Bronchial epithelial cell (primary cell): Measurements from ENCODE around the gene PCDHGA2. TPM values are rescaled to one million over a fixed set of nuclear protein-coding genes. Genes with fewer than 3 reads are reported as not detected.
"Not testable (repeated sequence)": the region's sequence is repeated elsewhere in the genome, so short reads cannot be mapped to it uniquely, and the experiment has no call there.

Source experiments
- DNase-seq: peaks from one replicate; pipeline ENCODE4 v3.0.0-alpha.2; 2010; ENCODE audit warnings: low read depth
- FAIRE-seq: peaks from 2 replicates; lab custom pipeline; 2011; peaks lifted over from hg19 to GRCh38; lab: Jason Lieb, UNC
- H3K27me3 ChIP-seq: 2 replicates; pipeline ENCODE4 v1.5.1; 2011; ENCODE audit warnings: low read length; ENCODE audit not compliant: control insufficient read depth, insufficient read depth
- H3K36me3 ChIP-seq: 2 replicates; pipeline ENCODE4 v1.5.1; 2011; ENCODE audit warnings: low read length; ENCODE audit not compliant: control insufficient read depth, insufficient read depth
- H3K4me3 ChIP-seq: 2 replicates; pipeline ENCODE4 v1.5.1; 2011; ENCODE audit warnings: mild to moderate bottlenecking, low read depth, low read length, control low read depth
- total RNA-seq: library from RNA; depleted of rRNA; stranded (reverse); fragments of >200 nt; gene quantifications from 2 replicates; pipeline ENCODE4 v1.2.1, GENCODE V29; 2014
- TF ChIP-seq, protein P1 (sequence below): IDR thresholded peaks from 2 replicates; pipeline ENCODE4 v1.5.1; 2011; ENCODE audit warnings: mild to moderate bottlenecking, moderate library complexity, low read length, control low read depth, inconsistent platforms; ENCODE audit not compliant: insufficient read depth, severe bottlenecking

PCDHGA2 gene
- total RNA-seq: under 0.01 and 0.26 TPM in 2 replicates

DNA sequence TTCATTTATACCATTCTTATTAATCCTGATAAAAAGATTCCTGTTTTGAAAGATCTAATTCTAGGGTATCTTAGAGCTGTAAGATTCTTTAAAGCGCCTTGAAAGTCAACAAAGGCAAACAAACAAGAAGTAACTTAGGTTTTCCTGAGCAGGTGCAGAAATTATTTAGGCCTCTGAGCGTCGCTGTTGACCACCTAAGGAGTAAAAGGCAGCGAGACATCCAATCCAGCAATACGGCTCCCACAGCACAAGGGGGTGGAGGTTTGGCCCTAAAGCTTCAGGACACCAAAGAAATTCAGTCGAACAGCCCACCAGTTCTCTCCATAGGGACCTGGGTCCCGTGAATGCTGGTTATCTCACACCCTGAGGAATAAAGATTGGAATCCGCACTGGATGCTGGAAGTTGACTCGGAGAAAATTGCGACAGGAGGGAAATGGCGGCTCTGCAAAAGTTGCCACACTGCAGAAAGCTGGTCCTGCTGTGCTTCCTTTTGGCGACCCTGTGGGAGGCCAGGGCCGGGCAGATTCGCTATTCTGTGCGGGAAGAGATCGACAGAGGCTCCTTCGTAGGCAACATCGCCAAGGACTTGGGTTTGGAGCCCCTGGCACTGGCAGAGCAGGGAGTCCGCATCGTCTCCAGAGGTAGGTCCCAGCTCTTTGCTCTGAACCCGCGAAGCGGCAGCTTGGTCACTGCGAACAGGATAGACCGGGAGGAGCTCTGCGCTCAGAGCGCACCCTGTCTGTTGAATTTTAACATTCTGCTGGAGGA is at the start of gene PCDHGA2:
PCDHGA2 (plus strand) TSS at position 223 of the 769 bp plus-strand sequence.
- Histone ChIP-seq H3K4me3 (peak within 1 kb of the TSS; percentile 14), H3K27me3 (no peaks in the 10 kb centered on the region), H3K36me3 (no peaks in the 10 kb centered on the region)
- DNase-seq (peak; percentile 38), FAIRE-seq (no peak)
- TF ChIP-seq, protein P1, sequence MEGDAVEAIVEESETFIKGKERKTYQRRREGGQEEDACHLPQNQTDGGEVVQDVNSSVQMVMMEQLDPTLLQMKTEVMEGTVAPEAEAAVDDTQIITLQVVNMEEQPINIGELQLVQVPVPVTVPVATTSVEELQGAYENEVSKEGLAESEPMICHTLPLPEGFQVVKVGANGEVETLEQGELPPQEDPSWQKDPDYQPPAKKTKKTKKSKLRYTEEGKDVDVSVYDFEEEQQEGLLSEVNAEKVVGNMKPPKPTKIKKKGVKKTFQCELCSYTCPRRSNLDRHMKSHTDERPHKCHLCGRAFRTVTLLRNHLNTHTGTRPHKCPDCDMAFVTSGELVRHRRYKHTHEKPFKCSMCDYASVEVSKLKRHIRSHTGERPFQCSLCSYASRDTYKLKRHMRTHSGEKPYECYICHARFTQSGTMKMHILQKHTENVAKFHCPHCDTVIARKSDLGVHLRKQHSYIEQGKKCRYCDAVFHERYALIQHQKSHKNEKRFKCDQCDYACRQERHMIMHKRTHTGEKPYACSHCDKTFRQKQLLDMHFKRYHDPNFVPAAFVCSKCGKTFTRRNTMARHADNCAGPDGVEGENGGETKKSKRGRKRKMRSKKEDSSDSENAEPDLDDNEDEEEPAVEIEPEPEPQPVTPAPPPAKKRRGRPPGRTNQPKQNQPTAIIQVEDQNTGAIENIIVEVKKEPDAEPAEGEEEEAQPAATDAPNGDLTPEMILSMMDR: peak; percentile 39

DNA sequence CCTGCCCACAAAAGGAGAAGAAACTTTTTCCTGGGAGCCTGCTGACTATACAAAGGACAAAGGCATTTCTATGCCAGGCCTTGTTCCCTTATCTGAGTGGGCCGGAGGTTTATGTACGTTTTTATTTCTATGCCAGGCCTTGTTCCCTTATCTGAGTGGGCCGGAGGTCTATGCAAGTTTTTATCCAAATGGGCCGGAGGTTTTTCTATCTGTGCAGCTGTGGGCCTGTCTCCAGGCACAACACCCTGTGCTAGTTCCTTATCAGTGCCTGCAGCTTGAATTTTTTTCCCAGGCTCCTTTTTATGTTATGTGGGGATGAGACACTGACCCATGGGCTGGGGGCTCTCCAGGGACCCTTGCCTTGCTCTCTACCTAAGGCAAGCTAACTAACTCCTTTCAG is 40.2 kb upstream of the PCDHGA2 start:
- Histone ChIP-seq H3K4me3 (no peak overlapping the region), H3K36me3 (no peaks in the 10 kb centered on the region), H3K27me3 (no peaks in the 10 kb centered on the region)
- FAIRE-seq (no peak), DNase-seq (no peak)
- TF ChIP-seq, protein P1: no peak

DNA sequence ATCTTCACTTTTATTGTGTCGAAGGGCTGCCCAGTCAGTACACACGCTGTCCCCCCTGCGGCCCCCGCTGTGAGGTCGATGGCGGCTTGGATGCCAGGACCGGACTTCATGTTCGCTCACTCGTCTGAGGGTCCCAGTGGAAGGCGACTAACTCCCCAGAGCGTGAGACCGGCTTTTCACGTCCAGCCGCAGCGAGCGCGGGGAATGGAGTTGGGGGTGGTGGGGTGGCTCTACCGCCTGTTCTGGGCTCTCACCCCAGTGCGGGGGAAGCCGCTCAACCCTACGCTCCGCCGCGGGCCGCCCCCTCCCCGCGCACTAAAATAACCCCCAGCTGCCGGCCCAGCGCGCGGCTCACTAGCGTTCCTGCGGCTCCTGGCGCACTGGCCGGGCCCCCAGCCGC is 34.8 kb upstream of the PCDHGA2 start, which contains the start of gene SLC25A2:
SLC25A2 (minus strand) TSS at position 294 of the 400 bp plus-strand sequence; CDS start at position 110, 184 bp downstream.
- H3K36me3 ChIP-seq: no peaks in the 10 kb centered on the region
- TF ChIP-seq, protein P1: no peak
- DNase-seq: no peak
- no peaks in the 10 kb centered on the region for H3K27me3 ChIP-seq
- FAIRE-seq: no peak
- H3K4me3 ChIP-seq: no peak within 1 kb of the TSS

DNA sequence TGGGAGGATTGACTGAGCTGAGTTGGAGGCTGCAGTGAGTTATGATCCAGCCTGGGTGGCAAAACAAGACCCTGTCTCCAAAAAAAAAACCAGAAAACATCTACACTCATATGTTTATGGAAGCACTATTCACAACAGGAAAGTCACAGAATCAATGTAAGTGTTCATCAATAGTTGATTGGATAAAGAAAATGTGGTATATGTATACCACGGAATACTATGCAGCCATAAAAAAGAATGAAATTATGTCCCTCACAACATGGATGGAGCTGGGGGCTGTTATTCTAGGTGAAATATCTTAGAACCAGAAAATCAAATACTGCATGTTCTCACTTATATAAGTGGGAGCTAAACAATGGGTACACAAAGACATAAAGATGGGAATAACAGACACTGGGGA is 31.9 kb upstream of the PCDHGA2 start:
- Histone ChIP-seq H3K36me3 (no peaks in the 10 kb centered on the region), H3K27me3 (no peaks in the 10 kb centered on the region), H3K4me3 (no peak overlapping the region)
- TF ChIP-seq, protein P1: no peak
- no peak for FAIRE-seq
- no peak for DNase-seq

DNA sequence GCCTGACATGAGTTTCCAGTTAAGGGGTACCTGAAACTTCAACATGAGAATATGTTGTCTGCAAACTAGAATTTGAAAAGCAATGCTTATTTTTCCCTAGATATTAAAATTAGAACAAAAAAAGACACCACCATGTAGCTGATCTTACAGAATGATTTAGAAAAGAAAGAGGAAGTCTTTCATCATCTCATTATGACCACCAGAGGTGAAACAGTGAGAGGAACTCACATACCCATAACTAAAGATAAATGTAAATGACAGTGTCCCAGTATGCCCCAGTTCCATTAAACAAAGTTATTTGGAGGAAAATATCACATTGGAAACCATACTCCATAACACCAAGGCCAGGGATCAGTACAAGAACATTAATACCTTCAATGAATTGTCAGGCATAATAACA is 24.8 kb upstream of the PCDHGA2 start:
- Histone ChIP-seq H3K36me3 (no peaks in the 10 kb centered on the region), H3K4me3 (no peak overlapping the region), H3K27me3 (no peaks in the 10 kb centered on the region)
- TF ChIP-seq, protein P1: no peak
- no peak for FAIRE-seq
- DNase-seq: no peak

DNA sequence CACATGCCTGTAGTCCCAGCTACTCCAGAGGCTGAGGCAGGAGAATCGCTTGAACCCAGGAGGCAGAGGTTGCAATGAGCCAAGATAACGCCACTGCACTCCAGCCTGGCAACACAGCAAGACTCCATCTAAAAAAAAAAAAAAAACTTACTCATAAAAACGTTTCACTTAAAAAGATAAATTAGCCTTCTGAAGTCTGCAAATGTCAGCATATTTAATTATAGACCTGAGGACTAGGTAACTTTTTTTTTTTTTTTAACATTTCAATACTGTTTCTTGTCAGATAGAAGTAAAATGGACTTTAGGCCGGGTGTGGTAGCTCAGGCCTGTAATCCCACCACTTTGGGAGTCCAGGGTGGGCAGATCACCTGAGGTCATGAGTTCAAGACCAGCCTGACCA is 21.6 kb upstream of the PCDHGA2 start:
- not testable (repeated sequence) for H3K36me3 ChIP-seq, H3K27me3 ChIP-seq, DNase-seq, FAIRE-seq, H3K4me3 ChIP-seq
